ENCODE results near the gene ERVK3-1. TPM values are rescaled to one million over a fixed set of nuclear protein-coding genes. Genes with fewer than 3 reads are reported as not detected.

ERVK3-1 gene
- total and polyA plus RNA-seq, 5 donors = 19.9 to 27.7 (median 21.7) TPM

DNA sequence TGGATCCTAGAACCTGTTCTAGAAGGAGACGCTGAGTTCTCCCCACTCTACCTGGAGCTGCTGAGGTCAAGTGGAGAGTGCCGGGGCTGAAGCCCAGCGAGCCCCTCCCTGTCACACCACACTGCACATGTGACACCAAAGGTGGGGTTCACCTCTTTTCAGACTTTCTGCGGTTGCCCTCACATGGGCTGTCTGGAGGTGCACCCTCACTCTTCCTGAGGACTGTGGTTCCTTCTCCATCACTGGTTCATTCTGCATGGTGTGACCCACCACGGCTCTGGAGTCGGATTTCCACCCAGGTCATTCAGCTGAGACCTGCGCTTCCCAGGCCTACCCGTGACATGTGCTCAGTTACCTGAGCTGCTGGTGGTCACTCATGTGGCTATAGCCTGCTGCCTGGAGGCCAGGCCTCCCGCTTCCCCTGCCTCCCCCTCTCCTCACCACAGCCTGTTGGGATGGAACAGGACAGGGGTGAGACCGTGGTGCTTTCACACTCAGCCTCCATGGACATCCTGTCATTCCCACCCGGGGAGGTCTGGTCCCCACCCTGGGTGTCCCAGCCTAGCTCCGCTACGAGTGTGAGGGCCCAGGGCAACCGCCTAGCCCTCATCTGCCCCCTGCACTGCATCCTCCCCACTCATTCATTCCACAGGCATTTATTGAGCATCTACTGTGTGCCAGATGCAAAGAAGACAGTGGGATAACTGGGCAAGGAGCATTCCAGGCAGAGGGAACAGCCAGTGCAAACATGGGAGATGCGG lies 48.7 kb downstream of the ERVK3-1 start:
- Histone ChIP-seq H3K9me3 (ENCODE audit: control insufficient read depth, low read length) (no peaks in the 10 kb centered on the region), H3K4me3 (ENCODE audit: low read length) (no peak overlapping the region), H3K4me1 (ENCODE audit: control insufficient read depth, insufficient read depth, low read length) (peaks cover 7% of the 10 kb centered on the region), H3K27me3 (ENCODE audit: control insufficient read depth, insufficient read depth) (no peaks in the 10 kb centered on the region), H3K27ac (ENCODE audit: low read length) (no peak overlapping the region)
- DNase-seq (peak in 2 of 3 donors; percentile 18 to 47), ATAC-seq (no peak)
- intact Hi-C loops (cut with DNase I) = no loop called here
- WGBS = 90% methylated on average over 15 of the region's 15 CpGs

DNA sequence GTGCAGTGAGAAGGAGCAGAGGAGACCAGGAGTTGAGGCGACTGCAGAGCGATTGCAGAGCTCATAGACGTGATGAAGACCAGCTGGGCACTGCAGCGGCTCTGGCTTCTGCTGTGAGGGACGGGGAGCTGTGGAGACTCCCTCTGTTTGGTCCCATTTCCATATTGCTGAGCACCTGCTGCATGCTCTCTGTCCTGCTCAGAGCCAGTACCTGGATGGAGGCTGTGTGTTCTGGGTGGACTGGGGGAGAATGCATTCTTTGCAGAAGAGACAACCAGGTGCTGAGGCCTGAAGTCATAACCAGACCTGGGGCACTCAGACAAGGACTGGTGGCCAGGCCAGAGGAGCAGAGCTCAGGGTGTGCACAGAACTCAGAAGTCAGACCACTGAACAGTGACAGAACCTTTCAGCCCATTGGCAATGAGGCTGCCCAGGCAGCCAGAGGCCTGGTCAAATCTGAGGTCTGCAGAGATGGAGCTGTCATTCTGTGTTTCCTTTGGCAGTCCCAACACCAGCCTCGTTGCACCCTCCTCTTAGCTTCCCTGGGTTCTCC lies 49.4 kb downstream of the ERVK3-1 start:
- H3K27me3 ChIP-seq (ENCODE audit: control insufficient read depth, insufficient read depth) = no peaks in the 10 kb centered on the region
- 76% methylated on average over 6 of the region's 6 CpGs for WGBS

DNA sequence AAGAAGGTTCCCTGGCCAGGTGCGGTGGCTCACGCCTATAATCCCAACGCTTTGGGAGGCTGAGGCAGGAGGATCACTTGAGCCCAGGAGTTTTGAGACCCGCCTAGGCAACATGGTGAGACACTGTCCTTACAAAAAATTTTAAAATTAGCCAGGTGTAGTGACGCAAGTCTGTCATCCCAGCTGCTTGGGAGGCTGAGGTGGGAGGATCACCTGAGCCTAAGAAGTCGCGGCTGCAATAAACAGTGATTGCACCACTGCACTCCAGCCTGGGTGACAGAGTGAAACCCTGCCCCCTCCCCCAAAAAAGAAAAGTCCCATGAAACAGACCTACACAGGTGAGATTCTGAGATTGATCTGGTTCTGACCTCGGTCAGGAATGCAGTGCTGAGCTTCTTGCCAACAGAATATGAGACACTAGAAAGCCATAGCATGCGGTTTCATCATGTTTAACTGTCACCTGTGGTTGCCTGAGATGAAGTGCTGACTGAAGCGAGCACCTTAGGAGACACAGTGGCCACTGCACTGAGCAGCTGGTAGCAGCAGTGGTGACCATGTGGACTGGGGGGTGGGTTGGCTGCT lies 50.1 kb downstream of the ERVK3-1 start:
- intact Hi-C loops (cut with DNase I) = no loop called here
- H3K4me3 ChIP-seq (ENCODE audit: low read length) = no peak overlapping the region
- no peaks in the 10 kb centered on the region for H3K9me3 ChIP-seq (ENCODE audit: control insufficient read depth, low read length)
- ATAC-seq (no peak), DNase-seq (no peak)
- peaks cover 7% of the 10 kb centered on the region for H3K4me1 ChIP-seq (ENCODE audit: control insufficient read depth, insufficient read depth, low read length)
- H3K27me3 ChIP-seq (ENCODE audit: control insufficient read depth, insufficient read depth) = no peaks in the 10 kb centered on the region
- no peak overlapping the region for H3K27ac ChIP-seq (ENCODE audit: low read length)
- 93% methylated on average over 10 of the region's 10 CpGs for WGBS

More for the DNA sequence above, 49.4 kb downstream of the ERVK3-1 start:
- Histone ChIP-seq H3K4me1 (ENCODE audit: control insufficient read depth, insufficient read depth, low read length) (peaks cover 7% of the 10 kb centered on the region), H3K4me3 (ENCODE audit: low read length) (no peak overlapping the region), H3K9me3 (ENCODE audit: control insufficient read depth, low read length) (no peaks in the 10 kb centered on the region), H3K27ac (ENCODE audit: low read length) (no peak overlapping the region)
- DNase-seq = peak in 2 of 3 donors; percentile 19 to 28
- ATAC-seq = no peak
- intact Hi-C loops (cut with DNase I) = no loop called here

DNA sequence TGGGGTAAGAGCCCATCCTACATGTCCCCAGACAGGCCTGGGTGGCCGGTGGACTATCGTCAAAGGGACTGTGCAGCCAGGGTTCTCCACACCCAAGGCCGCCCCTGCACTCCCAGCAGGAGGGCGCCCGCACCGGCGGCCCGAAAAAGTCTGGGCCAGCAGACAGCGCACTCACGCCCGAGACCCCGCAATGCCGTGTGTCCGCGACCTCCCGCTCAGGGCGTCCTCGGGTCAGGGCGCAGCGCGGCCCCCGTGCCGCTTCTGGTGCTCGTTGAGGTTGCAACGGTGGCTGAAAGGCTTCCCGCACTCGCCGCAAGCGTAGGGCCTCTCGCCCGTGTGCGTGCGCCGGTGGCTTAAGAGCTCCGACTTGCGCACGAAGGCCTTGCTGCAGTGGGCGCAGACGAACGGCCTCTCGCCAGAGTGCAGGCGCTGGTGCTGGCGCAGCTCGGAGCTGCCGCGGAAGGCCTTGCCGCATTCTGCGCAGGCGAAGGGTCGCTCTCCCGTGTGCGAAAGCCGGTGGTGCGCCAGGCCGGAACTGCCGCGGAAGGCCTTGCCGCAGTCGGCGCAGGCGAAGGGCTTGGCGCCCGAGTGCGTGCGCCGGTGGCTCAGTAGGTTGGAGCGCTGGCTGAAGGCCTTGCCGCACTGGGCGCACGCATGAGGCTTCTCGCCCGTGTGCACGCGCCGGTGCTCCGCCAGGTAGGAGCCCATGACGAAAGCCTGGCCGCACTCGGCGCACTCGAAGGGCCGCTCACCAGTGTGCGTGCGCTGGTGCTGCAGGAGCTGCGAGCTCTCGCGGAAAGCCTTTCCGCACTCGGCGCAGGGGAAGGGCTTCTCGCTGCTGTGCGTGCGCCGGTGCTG lies 51.0 kb downstream of the ERVK3-1 start:
- Histone ChIP-seq H3K9me3 (ENCODE audit: control insufficient read depth, low read length) (no peaks in the 10 kb centered on the region), H3K4me3 (ENCODE audit: low read length) (peak overlapping the region; percentile 45), H3K4me1 (ENCODE audit: control insufficient read depth, insufficient read depth, low read length) (peaks cover 7% of the 10 kb centered on the region), H3K27ac (ENCODE audit: low read length) (no peak overlapping the region), H3K27me3 (ENCODE audit: control insufficient read depth, insufficient read depth) (no peaks in the 10 kb centered on the region)
- ATAC-seq = peak; percentile 33 to 44
- intact Hi-C loops (cut with DNase I) = no loop called here
- WGBS = 6% methylated on average over 94 of the region's 94 CpGs
- peak in 2 of 3 donors; percentile 64 to 75 for DNase-seq

DNA sequence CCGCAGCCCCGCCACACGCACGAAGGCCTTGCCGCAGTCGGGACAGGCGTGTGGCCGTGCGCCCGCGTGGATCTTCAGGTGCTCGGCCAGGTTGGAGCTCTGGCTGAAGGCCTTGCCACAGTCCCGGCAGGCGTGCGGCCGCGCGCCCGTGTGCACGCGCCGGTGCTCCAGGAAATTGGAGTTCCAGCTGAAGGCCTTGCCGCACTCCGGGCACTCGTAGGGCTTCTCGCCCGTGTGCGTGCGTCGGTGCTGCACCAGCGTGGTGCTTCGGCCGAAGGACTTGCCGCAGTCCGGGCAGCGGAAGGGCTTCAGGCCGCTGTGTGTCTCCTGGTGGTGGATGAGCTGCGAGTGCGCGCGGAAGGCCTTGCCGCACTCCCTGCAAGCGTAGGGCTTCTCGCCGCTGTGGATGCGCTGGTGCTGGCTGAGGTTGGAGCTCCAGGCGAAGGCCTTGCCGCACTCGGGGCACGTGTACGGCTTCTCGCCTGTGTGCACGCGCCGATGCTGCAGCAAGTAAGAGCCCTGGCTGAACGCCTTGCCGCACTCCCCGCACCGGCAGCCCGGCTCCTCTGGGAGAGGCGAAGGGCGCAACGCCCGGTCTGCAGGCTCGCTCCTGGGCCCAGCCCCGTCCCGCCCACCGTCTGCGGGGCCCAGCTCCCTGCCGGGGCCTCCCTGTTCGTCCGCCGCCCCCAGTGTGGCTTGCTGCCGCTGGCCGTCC lies 51.7 kb downstream of the ERVK3-1 start:
- Histone ChIP-seq H3K27ac (ENCODE audit: low read length) (no peak overlapping the region), H3K9me3 (ENCODE audit: control insufficient read depth, low read length) (no peaks in the 10 kb centered on the region), H3K4me1 (ENCODE audit: control insufficient read depth, insufficient read depth, low read length) (peaks cover 7% of the 10 kb centered on the region), H3K4me3 (ENCODE audit: low read length) (peak overlapping the region; percentile 45), H3K27me3 (ENCODE audit: control insufficient read depth, insufficient read depth) (no peaks in the 10 kb centered on the region)
- WGBS = 16% methylated on average over 75 of the region's 75 CpGs
- ATAC-seq (peak; percentile 1 to 6), DNase-seq (peak in 2 of 3 donors; percentile 68 to 75)
- intact Hi-C loops (cut with DNase I) = no loop called here

DNA sequence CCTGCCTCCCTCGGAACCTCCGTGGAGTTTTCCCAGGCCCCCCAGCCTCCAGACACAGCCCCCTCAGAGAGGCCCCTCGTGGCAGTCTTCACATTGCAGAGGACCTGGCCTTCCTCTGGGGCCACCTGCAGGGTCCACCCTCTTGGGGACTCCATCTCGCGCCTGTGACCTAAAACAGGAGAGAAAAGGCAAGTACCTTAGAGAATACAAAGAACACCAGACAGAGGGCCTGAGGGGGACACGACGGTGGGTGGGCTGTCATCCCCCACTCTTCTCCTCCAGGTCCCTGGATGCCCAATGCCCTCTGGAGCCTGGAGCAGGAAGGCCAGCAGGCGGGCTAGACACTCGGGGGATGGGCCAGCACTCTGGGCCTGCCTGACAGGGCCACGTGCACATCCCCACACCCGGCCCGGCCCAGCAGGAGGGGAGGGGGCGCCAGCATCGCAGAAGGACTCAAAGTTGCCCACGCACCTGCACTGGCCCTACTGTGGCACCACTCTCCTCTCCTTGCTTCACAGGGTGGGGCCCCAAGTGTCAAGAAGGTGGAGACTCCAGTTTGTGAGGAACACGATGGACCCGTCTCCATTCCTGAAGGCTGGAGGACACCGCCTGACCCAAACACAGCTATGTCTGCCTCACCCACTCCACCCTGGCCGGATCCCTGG lies 52.4 kb downstream of the ERVK3-1 start:
- ATAC-seq (no peak), DNase-seq (peak in 2 of 3 donors; percentile 29 to 61)
- no peaks in the 10 kb centered on the region for H3K27me3 ChIP-seq (ENCODE audit: control insufficient read depth, insufficient read depth)
- H3K4me1 ChIP-seq (ENCODE audit: control insufficient read depth, insufficient read depth, low read length) = peaks cover 7% of the 10 kb centered on the region
- H3K27ac ChIP-seq (ENCODE audit: low read length) = no peak overlapping the region
- no peaks in the 10 kb centered on the region for H3K9me3 ChIP-seq (ENCODE audit: control insufficient read depth, low read length)
- 69% methylated on average over 19 of the region's 19 CpGs for WGBS
- intact Hi-C loops (cut with DNase I) = no loop called here
- H3K4me3 ChIP-seq (ENCODE audit: low read length) = no peak overlapping the region

DNA sequence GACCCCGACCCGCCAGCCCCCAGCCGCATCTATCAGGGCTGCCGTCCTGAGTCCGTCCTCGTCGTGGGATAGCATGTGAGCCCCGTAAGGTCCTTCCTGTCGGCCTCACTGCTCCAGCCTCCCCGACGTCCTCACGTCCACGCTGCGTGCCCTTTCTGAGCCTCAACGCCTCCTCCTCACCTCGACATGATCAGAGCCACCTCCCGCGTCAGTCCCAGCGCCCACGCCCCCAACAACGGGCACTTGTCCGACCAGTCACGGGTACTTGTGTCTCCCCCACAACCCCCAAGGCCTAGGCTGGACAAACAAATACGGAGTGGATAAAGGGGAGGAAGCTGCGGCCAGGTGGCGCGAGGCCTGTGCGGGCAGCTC lies 56.7 kb downstream of the ERVK3-1 start:
- H3K27ac ChIP-seq (ENCODE audit: low read length) = peak overlapping the region; percentile 45
- no peaks in the 10 kb centered on the region for H3K9me3 ChIP-seq (ENCODE audit: control insufficient read depth, low read length)
- H3K27me3 ChIP-seq (ENCODE audit: control insufficient read depth, insufficient read depth) = no peaks in the 10 kb centered on the region
- WGBS = 3% methylated on average over 28 of the region's 28 CpGs
- peak; percentile 58 to 84 (median 79) for DNase-seq
- ATAC-seq = peak; percentile 6 to 34
- H3K4me1 ChIP-seq (ENCODE audit: control insufficient read depth, insufficient read depth, low read length) = peaks cover 3% of the 10 kb centered on the region
- intact Hi-C loops (cut with DNase I) = no loop called here
- H3K4me3 ChIP-seq (ENCODE audit: low read length) = peak overlapping the region; percentile 42

DNA sequence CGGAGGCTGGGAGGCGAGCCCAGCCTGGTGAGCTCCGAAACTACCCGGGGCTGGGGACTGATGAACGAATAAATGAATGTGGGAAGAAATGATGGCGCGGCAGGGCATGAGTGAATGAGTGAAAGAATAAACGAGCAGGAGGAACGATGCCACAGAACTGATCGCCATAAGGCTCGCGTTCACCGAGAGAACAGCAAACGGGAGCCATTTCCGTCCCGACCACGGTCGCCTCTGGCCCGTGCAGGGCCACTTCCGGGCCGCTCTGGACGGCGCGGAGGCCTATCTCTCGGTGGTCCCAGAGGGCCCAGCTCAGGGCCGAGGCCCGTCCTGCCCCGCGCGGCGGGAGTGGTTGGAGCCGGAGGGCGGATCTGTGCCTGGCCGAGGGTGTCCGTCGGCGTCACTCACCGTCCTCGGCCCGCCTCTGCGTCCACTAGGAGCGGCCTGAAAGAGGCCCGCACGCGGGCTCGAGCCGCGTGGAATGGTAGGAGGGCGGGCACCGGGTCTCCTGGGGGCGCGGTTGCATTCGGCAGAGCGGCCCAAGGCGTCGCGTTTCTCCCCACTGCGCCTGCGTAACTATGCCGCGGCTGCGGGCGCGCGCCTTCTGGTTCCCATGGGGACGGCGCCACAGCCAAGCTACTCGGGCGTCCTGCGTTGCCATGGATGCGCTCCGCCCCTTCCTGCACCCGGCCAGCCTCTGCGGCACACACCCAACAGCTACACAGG lies 57.3 kb downstream of the ERVK3-1 start, which contains the start of gene ZNF497:
ZNF497 (minus strand) TSS at position 480 of the 723 bp plus-strand sequence. CDS start 5,116 bp downstream, outside the sequence.
- WGBS = under 1% methylated on average over 74 of the region's 74 CpGs
- DNase-seq (peak; percentile 98 to 99 (median 99)), ATAC-seq (peak; percentile 97)
- H3K27ac ChIP-seq (ENCODE audit: low read length) = peak within 1 kb of the TSS; percentile 55
- H3K27me3 ChIP-seq (ENCODE audit: control insufficient read depth, insufficient read depth) = no peaks in the 10 kb centered on the region
- peak within 1 kb of the TSS; percentile 42 for H3K4me3 ChIP-seq (ENCODE audit: low read length)
- H3K4me1 ChIP-seq (ENCODE audit: control insufficient read depth, insufficient read depth, low read length) = no peaks in the 10 kb centered on the region
- no peaks in the 10 kb centered on the region for H3K9me3 ChIP-seq (ENCODE audit: control insufficient read depth, low read length)
- intact Hi-C loops (cut with DNase I) = no loop called here

DNA sequence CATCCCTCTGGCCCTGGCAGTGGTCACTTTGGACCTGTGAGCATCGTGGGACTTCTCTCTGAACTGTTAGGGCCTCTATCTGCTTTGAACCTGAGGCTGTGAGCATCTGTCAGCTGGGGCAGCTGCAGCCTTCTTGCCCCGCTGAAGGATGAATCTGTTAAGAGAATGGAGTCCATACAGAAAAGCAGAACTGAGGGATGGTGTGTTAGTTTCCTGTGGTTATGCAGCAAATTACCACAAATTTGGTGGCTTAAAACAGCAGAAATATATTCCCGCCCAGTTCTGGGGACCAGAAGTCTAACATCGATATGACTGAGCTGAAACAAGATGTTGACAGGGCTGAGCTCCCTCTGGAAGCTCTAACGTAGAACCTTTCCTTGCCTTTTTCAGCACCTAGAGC lies 59.0 kb downstream of the ERVK3-1 start:
- H3K27ac ChIP-seq (ENCODE audit: low read length) = no peak overlapping the region
- no peak for ATAC-seq
- H3K4me1 ChIP-seq (ENCODE audit: control insufficient read depth, insufficient read depth, low read length) = no peaks in the 10 kb centered on the region
- peak in 1 of 3 donors; percentile 50 for DNase-seq
- no peaks in the 10 kb centered on the region for H3K9me3 ChIP-seq (ENCODE audit: control insufficient read depth, low read length)
- H3K4me3 ChIP-seq (ENCODE audit: low read length) = no peak overlapping the region
- 79% methylated on average over 5 of the region's 5 CpGs for WGBS
- intact Hi-C loops (cut with DNase I) = no loop called here
- H3K27me3 ChIP-seq (ENCODE audit: control insufficient read depth, insufficient read depth) = no peaks in the 10 kb centered on the region

Data from right cardiac atrium (tissue), 5 donors.